HG03521 (cell line): ENCODE results near the gene GUCY2D.

Experiments
- ATAC-seq: cut with Tn5 transposase; IDR thresholded peaks from one replicate; pipeline ENCODE4 v1.9.1; 2021; ENCODE audit warnings: mild to moderate bottlenecking, moderate library complexity; ENCODE audit not compliant: unreplicated experiment

The GUCY2D gene

DNA sequence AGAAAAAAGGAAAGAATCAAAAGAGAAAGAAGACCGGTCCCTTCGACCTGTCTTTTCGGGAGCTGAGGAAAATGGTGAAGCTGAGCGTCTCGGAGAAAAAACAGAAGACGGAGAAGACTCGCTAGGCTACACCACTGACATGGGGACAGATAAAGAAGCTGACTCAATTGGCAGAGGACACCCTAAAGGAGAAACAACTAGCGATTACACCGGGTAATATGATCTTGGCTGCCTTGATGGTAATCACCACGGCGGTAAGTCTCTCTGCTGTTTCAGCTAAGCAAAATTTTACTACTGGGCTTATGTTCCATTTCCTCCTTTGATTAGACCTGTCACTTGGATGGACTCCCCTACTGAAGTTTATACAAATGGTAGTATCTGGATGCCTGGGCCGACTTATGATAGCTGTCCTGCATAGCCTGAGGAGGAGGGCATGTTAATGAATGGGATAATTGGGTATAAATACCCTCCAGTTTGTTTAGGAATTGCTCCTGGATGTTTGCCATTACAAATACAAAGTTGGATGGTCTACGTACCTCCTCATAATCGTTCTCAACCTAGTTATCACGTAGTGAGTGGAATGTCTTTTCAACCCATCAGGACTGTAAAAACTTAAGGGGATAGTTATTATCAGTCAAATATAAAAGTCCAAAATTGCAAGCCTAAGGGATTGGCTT, 60.5 kb downstream of the GUCY2D start:
- ATAC-seq: no peak

DNA sequence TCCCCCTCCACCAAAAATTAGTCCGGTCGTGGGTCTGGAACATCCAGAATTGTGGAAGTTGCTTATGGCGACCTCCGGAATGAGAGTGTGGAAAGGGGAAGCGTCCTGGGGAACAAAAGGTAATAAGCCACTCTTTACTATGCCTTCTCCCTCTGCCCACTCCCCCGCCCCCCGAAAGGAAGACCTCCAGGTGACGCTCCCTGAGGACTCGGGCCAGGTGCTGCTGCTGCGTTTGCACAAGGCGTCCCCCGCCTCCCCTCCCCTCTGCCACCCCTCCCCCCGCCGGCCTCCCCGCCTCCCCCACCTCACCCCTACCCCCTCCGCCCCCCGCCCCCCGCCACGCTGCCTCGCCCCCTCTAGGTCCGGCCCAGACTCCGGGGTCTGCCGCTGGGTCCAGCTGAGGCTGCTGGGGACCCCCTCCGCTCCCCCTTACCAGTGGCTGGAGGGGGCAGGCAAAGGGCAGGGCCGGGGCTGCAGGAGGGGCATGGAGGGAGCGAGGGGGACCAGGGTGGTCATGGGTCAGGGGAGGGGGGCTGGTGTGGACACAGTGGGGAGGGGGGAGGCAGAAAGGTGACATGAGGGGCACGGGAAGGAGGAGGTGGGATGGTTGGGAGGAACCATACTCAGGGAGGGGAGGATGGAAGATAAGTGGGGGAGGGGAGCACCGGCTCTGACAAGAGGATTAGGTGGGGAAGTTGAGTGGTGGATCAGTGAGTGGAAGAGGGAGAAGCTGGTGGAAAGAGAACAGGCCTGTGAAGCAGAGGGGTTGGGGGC, 61.5 kb downstream of the GUCY2D start:
- no peak for ATAC-seq

DNA sequence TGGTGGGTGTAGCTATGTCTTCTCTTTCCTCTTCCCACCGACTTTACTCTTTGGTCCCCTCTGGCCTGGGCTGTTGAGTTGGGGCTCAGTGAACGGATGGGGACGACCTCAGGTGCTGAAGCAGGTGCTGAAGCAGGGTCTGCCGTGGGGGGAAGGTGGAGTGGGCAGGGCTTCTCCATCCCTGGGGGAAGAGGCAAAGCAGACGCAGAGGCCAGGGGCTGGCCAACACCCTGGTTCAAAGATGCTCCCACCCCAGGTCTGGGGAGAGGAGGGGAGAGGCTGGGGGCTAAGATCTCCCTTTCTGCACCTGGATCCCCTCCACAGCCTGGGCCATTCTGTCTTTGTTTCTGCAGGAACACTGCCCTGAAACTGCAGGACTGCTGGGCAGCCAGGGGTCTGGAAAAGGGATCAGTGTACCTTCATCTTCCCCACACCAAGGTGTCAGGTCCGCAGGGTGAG, 62.2 kb downstream of the GUCY2D start:
- no peak for ATAC-seq

DNA sequence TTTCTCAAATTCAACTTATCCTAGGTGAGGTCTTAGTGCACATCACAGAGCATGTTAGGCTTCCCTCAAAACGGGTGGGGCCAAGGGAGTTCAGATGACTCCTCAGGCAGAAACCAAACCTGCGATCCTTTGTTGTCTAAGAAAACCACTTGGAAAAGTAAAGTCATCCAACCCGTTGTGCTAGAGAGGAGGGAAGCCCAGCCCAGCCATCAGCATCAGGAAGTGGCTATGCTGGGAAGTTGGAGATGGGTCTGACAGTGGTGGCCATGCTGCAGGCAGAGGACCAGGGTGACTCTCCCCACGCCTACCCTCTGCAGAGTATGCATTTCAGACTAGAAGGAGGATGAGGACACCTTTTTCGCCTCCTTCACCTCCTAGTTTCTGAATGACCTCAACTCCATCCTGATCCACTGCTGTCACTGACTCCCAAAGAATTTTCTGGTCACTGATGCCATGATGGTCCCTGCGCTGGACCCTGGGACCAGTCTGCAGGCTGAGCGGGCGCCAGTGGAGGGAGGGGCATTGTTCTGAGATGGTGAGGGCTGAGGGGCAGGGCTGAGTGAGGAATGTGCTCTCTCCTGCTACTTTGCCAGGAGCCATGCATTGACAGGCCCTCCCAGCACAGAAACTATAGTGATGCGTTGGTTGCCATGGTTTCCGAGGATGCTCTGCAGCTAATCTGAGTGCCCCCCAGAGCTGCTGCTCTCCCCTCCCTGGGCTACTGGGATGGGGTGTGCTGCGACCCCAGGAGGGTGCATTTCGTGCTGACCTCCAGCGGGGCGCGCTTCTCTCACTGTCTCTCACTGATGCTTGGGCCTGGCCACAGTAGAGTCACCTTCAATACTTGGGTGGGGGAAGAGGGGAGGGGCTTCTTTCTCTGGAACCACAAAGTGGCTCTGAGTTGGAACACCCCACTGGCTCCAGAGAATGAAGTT, 64.7 kb downstream of the GUCY2D start:
- no peak for ATAC-seq

DNA sequence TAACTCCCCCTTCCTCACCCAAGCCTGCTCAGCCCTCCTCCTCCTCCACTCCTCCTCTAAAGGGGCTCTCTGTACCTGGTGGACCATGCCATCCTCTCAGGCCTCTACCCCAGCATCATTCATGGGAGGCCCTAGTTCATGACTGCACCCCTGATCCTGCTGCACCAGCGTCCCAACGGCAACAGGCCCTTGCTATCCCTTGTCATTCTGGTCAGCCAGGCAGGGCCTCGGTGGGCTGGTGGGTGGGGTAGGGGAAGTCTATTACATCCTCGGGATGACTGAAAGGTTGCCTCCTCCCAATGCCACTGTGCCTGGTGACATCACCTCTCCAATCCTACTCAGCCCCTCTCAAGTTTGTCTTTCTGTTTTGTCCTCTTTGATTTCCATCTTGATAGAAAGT, 65.4 kb downstream of the GUCY2D start:
- no peak for ATAC-seq

DNA sequence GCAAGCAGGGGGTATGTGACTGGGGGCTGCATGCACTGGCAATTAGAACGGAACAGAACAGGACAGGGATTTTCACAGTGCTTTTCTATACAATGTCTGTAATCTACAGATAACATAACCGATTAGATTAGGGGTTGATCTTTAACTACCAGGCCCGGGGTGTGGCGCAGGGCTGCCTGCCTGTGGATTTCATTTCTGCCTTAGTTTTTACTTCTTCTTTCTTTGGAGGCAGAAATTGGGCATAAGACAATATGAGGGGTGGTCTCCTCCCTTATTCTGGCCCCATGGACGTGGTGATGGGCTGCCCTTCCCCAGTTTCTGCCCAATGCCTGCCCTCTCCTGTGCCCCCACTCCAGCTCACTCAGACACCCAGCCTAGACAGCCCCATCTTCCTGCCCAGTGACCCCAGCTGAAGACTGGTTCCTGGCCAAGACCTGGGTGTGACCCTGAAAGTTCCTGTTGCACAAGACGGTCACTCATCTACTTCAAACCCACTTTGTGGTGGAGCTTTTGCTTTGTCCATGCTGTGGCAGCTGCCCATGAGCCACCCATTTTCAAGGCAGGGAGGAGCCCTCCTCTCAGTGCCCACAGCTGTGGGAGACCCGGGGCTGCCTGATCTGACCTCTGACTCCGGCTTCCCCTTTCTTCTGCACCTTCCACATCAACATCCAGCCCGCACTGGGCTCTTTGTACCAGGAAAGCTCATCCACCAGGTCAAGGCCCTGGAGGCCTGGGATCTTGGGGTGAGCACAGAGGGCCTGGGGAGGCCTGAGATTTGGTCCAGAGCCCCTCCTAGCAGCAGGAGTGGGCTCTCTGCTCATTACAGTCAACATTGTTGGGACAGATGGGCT, 66.5 kb downstream of the GUCY2D start:
- no peak for ATAC-seq

DNA sequence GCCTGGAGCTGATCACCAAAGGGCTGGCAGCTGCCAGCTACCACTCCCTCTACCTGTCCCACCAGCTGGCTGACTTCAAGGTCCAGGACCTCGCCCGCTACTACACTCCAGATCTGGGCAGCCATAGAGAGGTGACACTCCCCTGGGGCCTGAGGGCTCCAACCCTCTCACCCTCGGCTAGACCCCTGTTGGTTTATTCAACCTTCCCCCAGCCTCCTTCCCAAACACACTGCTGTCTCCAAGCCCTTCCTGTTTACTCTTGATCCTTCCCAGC, 67.1 kb downstream of the GUCY2D start:
- no peak for ATAC-seq
